HepG2 (cell line): Measurements from ENCODE around the gene PDE3B. TPM values are rescaled to one million over a fixed set of nuclear protein-coding genes. Genes with fewer than 3 reads are reported as not detected.
A peak's percentile ranks its signal among the peaks of the same experiment; 100 is the strongest.

Experiments
- ISL2 ChIP-seq: sonication (generic); formaldehyde crosslinking; IDR thresholded peaks from 2 replicates; pipeline ENCODE4 v1.5.0; 2020; ENCODE audit warnings: missing genetic modification reagents
- LCORL ChIP-seq, 2 experiments: fragments of 450-650 bp in 1 of 2; sonication (generic) in 1 of 2; formaldehyde crosslinking in 1 of 2; IDR thresholded peaks; 2 replicates each; pipeline versions ENCODE4 v1.5.0 to v1.6.1; 2017 to 2020; ENCODE audit warnings: antibody characterized with exemption in 1 of 2, missing genetic modification reagents in 1 of 2
- MED8 ChIP-seq: sonication (generic); formaldehyde crosslinking; IDR thresholded peaks from 2 replicates; pipeline ENCODE4 v1.8.1; 2023; ENCODE audit warnings: mild to moderate bottlenecking, missing genetic modification reagents; ENCODE audit not compliant: insufficient replicate concordance
- NAIF1 ChIP-seq: sonication (generic); formaldehyde crosslinking; IDR thresholded peaks from 2 replicates; pipeline ENCODE4 v1.5.0; 2020; ENCODE audit warnings: mild to moderate bottlenecking, missing genetic modification reagents, borderline replicate concordance
- SRY ChIP-seq: sonication (generic); formaldehyde crosslinking; IDR thresholded peaks from 2 replicates; pipeline ENCODE4 v1.8.0; 2022; ENCODE audit warnings: mild to moderate bottlenecking, missing genetic modification reagents
- TGIF2 ChIP-seq: IDR thresholded peaks from 2 replicates; pipeline ENCODE4 v1.6.1; 2016; ENCODE audit warnings: control low read depth, missing compliant biosample characterization
- UBTF ChIP-seq: sonication (generic); formaldehyde crosslinking; IDR thresholded peaks from 2 replicates; pipeline ENCODE4 v1.4.0; 2020; ENCODE audit warnings: mild to moderate bottlenecking, missing genetic modification reagents
- ZIK1 ChIP-seq: sonication (generic); formaldehyde crosslinking; IDR thresholded peaks from 2 replicates; pipeline ENCODE4 v1.5.0; 2020; ENCODE audit warnings: mild to moderate bottlenecking, low read depth, missing genetic modification reagents, borderline replicate concordance
- ZNF251 ChIP-seq: sonication (generic); formaldehyde crosslinking; IDR thresholded peaks from 2 replicates; pipeline ENCODE4 v1.9.0; 2021; ENCODE audit warnings: mild to moderate bottlenecking, missing genetic modification reagents
- ZNF383 ChIP-seq: sonication (generic); formaldehyde crosslinking; IDR thresholded peaks from 2 replicates; pipeline ENCODE4 v1.4.0; 2020; ENCODE audit warnings: missing genetic modification reagents, mild to moderate bottlenecking, borderline replicate concordance
- ZNF44 ChIP-seq: sonication (generic); formaldehyde crosslinking; IDR thresholded peaks from 2 replicates; pipeline ENCODE4 v1.5.1; 2020; ENCODE audit warnings: mild to moderate bottlenecking, missing genetic modification reagents
- ZNF501 ChIP-seq: sonication (generic); formaldehyde crosslinking; IDR thresholded peaks from 2 replicates; pipeline ENCODE4 v1.5.1; 2020; ENCODE audit warnings: mild to moderate bottlenecking, moderate library complexity, missing genetic modification reagents
- ZNF605 ChIP-seq: sonication (generic); formaldehyde crosslinking; IDR thresholded peaks from 2 replicates; pipeline ENCODE4 v1.8.0; 2022; ENCODE audit warnings: mild to moderate bottlenecking, missing genetic modification reagents
- ZSCAN22 ChIP-seq: sonication (generic); formaldehyde crosslinking; IDR thresholded peaks from 2 replicates; pipeline ENCODE4 v1.4.0; 2020; ENCODE audit warnings: mild to moderate bottlenecking, missing genetic modification reagents
- ZSCAN25 ChIP-seq: sonication (generic); formaldehyde crosslinking; IDR thresholded peaks from 2 replicates; pipeline ENCODE4 v1.8.0; 2022; ENCODE audit warnings: mild to moderate bottlenecking, missing genetic modification reagents
- polyA plus RNA-seq, 8 experiments: library from polyadenylated mRNA; depleted of rRNA in 3 of 8; stranded (reverse) in 7 of 8; unstranded in 1 of 8; fragments of >200 nt; fragmentation: Illumina TruSeq in 4 of 8; extraction: Trizol in 4 of 8; gene quantifications; 2 replicates each; pipeline versions ENCODE4 v1.2.1 to v1.2.3, GENCODE V29; 2011 to 2016; ENCODE audit warnings: low read depth in 4 of 8, missing spikeins in 1 of 8, mixed read lengths in 1 of 8; ENCODE audit not compliant: insufficient read depth in 1 of 8
- total RNA-seq, 5 experiments: library from RNA; depleted of rRNA; stranded (reverse); fragments of >200 nt; fragmentation: Illumina TruSeq; extraction: Trizol; gene quantifications; 2 replicates each; pipeline ENCODE4 v1.2.3, GENCODE V29; 2016; ENCODE audit warnings: low read depth in 1 of 5
- TF ChIP-seq, protein P1 (sequence below): sonication (generic); formaldehyde crosslinking; IDR thresholded peaks from 2 replicates; pipeline ENCODE4 v1.4.0; 2020; ENCODE audit warnings: mild to moderate bottlenecking, missing genetic modification reagents
- TF ChIP-seq, protein P2 (sequence below): sonication (generic); formaldehyde crosslinking; IDR thresholded peaks from 2 replicates; pipeline ENCODE4 v1.4.0; 2020; ENCODE audit warnings: mild to moderate bottlenecking, missing genetic modification reagents, borderline replicate concordance

The PDE3B gene
- total and polyA plus RNA-seq, 2 of the 13 experiments (the other 11 are each of a cell fraction or from before 2014, with no cell fraction given) = 14.1 to 26.5 TPM

DNA sequence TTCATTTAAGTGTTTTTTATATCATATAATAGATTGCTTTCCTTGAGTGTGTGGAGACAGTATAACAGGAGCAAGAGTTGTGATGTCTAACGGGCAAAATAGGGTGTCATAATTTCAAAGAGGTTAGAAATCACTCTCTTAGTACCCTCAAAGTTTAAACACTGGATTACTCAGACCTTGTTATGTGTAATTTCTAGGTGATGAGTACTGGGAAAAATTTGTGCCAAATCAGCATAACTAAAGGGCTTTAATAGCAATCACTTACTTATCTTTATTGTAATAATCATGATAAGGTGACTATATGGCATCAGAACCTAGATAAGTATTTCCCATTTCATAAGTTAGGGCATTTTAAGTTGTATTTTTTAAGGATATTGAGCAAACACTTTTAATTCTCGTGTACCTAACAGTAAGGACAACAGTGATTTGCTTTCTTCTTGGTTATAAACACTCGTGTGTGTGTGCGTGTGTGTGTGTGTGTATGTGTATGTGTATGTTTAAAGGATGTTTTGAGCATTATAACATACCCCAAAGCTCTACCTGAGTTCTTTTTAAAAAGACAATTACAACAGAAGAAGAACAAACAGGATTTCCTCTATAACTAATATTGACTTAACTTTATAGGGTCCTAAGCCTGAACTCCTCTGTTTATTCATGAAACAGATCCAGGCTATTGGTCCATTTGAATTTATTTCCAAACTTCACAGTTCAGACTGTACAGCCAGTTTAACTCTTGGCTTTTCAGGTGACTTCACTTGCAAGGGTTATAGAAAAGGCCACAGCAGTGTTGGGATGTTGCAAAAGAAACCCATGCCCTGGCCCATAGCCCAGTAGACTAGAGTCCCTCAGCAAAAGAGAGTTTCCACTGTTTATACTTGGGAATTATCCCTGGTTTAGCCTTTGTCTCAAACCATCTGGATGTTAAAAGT lies 23.7 kb upstream of the PDE3B start (continued):
- TF ChIP-seq NAIF1 = peak; percentile 45; the same call in 1 of the 2 replicates
- TF ChIP-seq ZIK1 (CRISPR knock-in tag) = no peak
- peak; percentile 54; the same call in 1 of the 2 replicates for TF ChIP-seq LCORL (IDR thresholded peaks at IDR 0.05)
- 0 out of 2 replicates have a peak, but pooled peaks have one; percentile 18 for TF ChIP-seq LCORL (CRISPR knock-in tag; IDR thresholded peaks at IDR 0.05)
- no peak for TF ChIP-seq TGIF2 (CRISPR knock-in tag)
- TF ChIP-seq SRY = no peak
- TF ChIP-seq MED8 (CRISPR knock-in tag) = no peak
- TF ChIP-seq ZSCAN22 = no peak
- no peak for TF ChIP-seq ZNF605 (CRISPR knock-in tag)
- no peak for TF ChIP-seq ZNF501 (CRISPR knock-in tag)
- peak; percentile 61; the same call in 1 of the 2 replicates for TF ChIP-seq ISL2 (CRISPR knock-in tag)
- TF ChIP-seq, protein P1, sequence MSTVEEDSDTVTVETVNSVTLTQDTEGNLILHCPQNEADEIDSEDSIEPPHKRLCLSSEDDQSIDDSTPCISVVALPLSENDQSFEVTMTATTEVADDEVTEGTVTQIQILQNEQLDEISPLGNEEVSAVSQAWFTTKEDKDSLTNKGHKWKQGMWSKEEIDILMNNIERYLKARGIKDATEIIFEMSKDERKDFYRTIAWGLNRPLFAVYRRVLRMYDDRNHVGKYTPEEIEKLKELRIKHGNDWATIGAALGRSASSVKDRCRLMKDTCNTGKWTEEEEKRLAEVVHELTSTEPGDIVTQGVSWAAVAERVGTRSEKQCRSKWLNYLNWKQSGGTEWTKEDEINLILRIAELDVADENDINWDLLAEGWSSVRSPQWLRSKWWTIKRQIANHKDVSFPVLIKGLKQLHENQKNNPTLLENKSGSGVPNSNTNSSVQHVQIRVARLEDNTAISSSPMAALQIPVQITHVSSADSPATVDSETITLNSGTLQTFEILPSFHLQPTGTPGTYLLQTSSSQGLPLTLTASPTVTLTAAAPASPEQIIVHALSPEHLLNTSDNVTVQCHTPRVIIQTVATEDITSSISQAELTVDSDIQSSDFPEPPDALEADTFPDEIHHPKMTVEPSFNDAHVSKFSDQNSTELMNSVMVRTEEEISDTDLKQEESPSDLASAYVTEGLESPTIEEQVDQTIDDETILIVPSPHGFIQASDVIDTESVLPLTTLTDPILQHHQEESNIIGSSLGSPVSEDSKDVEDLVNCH (CRISPR knock-in tag) = no peak
- TF ChIP-seq UBTF (CRISPR knock-in tag) = no peak
- no peak for TF ChIP-seq ZNF44 (CRISPR knock-in tag)
- no peak for TF ChIP-seq ZNF251
- TF ChIP-seq ZSCAN25 (CRISPR knock-in tag) = no peak
- no peak for TF ChIP-seq ZNF383 (CRISPR knock-in tag)
- TF ChIP-seq, protein P2, sequence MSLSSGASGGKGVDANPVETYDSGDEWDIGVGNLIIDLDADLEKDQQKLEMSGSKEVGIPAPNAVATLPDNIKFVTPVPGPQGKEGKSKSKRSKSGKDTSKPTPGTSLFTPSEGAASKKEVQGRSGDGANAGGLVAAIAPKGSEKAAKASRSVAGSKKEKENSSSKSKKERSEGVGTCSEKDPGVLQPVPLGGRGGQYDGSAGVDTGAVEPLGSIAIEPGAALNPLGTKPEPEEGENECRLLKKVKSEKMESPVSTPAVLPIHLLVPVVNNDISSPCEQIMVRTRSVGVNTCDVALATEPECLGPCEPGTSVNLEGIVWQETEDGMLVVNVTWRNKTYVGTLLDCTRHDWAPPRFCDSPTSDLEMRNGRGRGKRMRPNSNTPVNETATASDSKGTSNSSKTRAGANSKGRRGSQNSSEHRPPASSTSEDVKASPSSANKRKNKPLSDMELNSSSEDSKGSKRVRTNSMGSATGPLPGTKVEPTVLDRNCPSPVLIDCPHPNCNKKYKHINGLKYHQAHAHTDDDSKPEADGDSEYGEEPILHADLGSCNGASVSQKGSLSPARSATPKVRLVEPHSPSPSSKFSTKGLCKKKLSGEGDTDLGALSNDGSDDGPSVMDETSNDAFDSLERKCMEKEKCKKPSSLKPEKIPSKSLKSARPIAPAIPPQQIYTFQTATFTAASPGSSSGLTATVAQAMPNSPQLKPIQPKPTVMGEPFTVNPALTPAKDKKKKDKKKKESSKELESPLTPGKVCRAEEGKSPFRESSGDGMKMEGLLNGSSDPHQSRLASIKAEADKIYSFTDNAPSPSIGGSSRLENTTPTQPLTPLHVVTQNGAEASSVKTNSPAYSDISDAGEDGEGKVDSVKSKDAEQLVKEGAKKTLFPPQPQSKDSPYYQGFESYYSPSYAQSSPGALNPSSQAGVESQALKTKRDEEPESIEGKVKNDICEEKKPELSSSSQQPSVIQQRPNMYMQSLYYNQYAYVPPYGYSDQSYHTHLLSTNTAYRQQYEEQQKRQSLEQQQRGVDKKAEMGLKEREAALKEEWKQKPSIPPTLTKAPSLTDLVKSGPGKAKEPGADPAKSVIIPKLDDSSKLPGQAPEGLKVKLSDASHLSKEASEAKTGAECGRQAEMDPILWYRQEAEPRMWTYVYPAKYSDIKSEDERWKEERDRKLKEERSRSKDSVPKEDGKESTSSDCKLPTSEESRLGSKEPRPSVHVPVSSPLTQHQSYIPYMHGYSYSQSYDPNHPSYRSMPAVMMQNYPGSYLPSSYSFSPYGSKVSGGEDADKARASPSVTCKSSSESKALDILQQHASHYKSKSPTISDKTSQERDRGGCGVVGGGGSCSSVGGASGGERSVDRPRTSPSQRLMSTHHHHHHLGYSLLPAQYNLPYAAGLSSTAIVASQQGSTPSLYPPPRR = peak; percentile 84
